HEK293T (cell line): Measurements from ENCODE around the gene USP34.

ENCODE experiments used
- CTCF ChIA-PET: fragments of 350-600 bp; formaldehyde crosslinking; extraction: SDS; loops from one replicate; lab custom pipeline; 2021; ENCODE audit warnings: antibody characterized with exemption, inconsistent platforms; lab: Yijun Ruan, JAX
- POLR2A ChIA-PET: fragments of 350-600 bp; formaldehyde crosslinking; extraction: SDS; loops from one replicate; lab custom pipeline; 2020; ENCODE audit warnings: antibody characterized with exemption, inconsistent platforms; lab: Yijun Ruan, JAX
- DNase-seq: peaks from one replicate; pipeline ENCODE4 v3.0.0; 2012; ENCODE audit warnings: mixed read lengths; ENCODE audit errors: extremely low spot score
- ARNT ChIP-seq: fragments of 450-650 bp; IDR thresholded peaks from 2 replicates; pipeline ENCODE4 v1.6.1; 2017; ENCODE audit warnings: mild to moderate bottlenecking
- ELF4 ChIP-seq: fragments of 450-650 bp; IDR thresholded peaks from 2 replicates; pipeline ENCODE4 v1.6.1; 2017; ENCODE audit warnings: antibody characterized with exemption
- FOXK2 ChIP-seq: fragments of 450-650 bp; IDR thresholded peaks from 2 replicates; pipeline ENCODE4 v1.6.1; 2016; ENCODE audit warnings: mild to moderate bottlenecking
- HDGF ChIP-seq: fragments of 450-650 bp; IDR thresholded peaks from 2 replicates; pipeline ENCODE4 v1.6.1; 2017; ENCODE audit warnings: antibody characterized with exemption, borderline replicate concordance
- LEF1 ChIP-seq: fragments of 450-650 bp; IDR thresholded peaks from 2 replicates; pipeline ENCODE4 v1.6.1; 2017; ENCODE audit warnings: mild to moderate bottlenecking, borderline replicate concordance
- NFRKB ChIP-seq: fragments of 450-650 bp; IDR thresholded peaks from 2 replicates; pipeline ENCODE4 v1.6.1; 2016; ENCODE audit warnings: mild to moderate bottlenecking, moderate library complexity
- PKNOX1 ChIP-seq: fragments of 450-650 bp; IDR thresholded peaks from 2 replicates; pipeline ENCODE4 v1.6.1; 2016
- SUZ12 ChIP-seq: fragments of 450-650 bp; IDR thresholded peaks from 2 replicates; pipeline ENCODE4 v1.6.1; 2016; ENCODE audit warnings: mild to moderate bottlenecking
- TARDBP ChIP-seq: fragments of 450-650 bp; IDR thresholded peaks from 2 replicates; pipeline ENCODE4 v1.6.1; 2016
- ZNF384 ChIP-seq: fragments of 450-650 bp; IDR thresholded peaks from 2 replicates; pipeline ENCODE4 v1.6.1; 2016

Gene USP34

GRCh38 chr2:61138859-61139258, 332.0 kb downstream of the USP34 start:
- no peak for DNase-seq
- POLR2A ChIA-PET: no interaction called here
- CTCF ChIA-PET: no interaction called here
- TF ChIP-seq TARDBP (no peak), LEF1 (no peak), SUZ12 (no peak), HDGF (no peak), FOXK2 (no peak), NFRKB (no peak), ARNT (no peak), ZNF384 (no peak), PKNOX1 (no peak), ELF4 (no peak)
